GM12878 (cell line): Measurements from ENCODE around the gene NR6A1. TPM values are rescaled to one million over a fixed set of nuclear protein-coding genes. Genes with fewer than 3 reads are reported as not detected.

Source experiments
- ATAC-seq: fragments of 200-7000 bp; cut with Tn5 transposase; 3 replicates; pipeline ENCODE4 v1.9.1; 2020; ENCODE audit warnings: mild to moderate bottlenecking, moderate library complexity
- BruUV-seq: library from RNA; stranded (reverse); fragments of 400-500 nt; replicated peaks from 2 replicates; lab custom pipeline; 2021; lab: Mats Ljungman, UMichigan
- CTCF ChIA-PET: fragments of 300-600 bp; sonication (Branson Sonifier 250); formaldehyde crosslinking; extraction: SDS; loops from one replicate; lab custom pipeline; 2021; ENCODE audit warnings: inconsistent platforms; lab: Yijun Ruan, JAX
- POLR2A ChIA-PET: fragments of 350-600 bp; formaldehyde crosslinking; extraction: SDS; loops from one replicate; lab custom pipeline; 2021; ENCODE audit warnings: inconsistent platforms; lab: Charles Lee
- RAD21 ChIA-PET: fragments of 300-600 bp; sonication (Branson Sonifier 250); formaldehyde crosslinking; loops from one replicate; lab custom pipeline; 2023; ENCODE audit warnings: antibody characterized with exemption; ENCODE audit not compliant: unreplicated experiment; lab: Charles Lee
- SMC1A ChIA-PET: fragments of 300-600 bp; sonication (Branson Sonifier 250); formaldehyde crosslinking; loops from one replicate; lab custom pipeline; 2023; ENCODE audit not compliant: unreplicated experiment, uncharacterized antibody; lab: Charles Lee
- DNase-seq: peaks from one replicate; pipeline ENCODE4 v3.0.0-alpha.2; 2011; ENCODE audit warnings: low read depth, low spot score
- FAIRE-seq: peaks from 3 replicates; lab custom pipeline; 2011; peaks lifted over from hg19 to GRCh38; lab: Jason Lieb, UNC
- H2AFZ ChIP-seq: 2 replicates; pipeline ENCODE4 v1.6.0; 2011; ENCODE audit warnings: low read depth, low read length, control low read depth; ENCODE audit not compliant: control insufficient read depth
- H3K27ac ChIP-seq: 2 replicates; pipeline ENCODE4 v1.5.1; 2011; ENCODE audit warnings: control low read depth; ENCODE audit not compliant: control insufficient read depth, insufficient read depth
- H3K27me3 ChIP-seq, 2 experiments: replicated peaks in 1 of 2; 2 replicates each; pipeline versions ENCODE4 v1.6.0 to v1.6.1; 2011; ENCODE audit warnings: low read length in 1 of 2; ENCODE audit not compliant: control insufficient read depth in 2 of 2, insufficient read depth in 2 of 2
- H3K36me3 ChIP-seq, 2 experiments: 2 replicates each; pipeline ENCODE4 v1.5.1; 2011; ENCODE audit warnings: low read length in 1 of 2; ENCODE audit not compliant: control insufficient read depth in 2 of 2, insufficient read depth in 2 of 2
- H3K4me1 ChIP-seq: 2 replicates; pipeline ENCODE4 v1.6.1; 2011; ENCODE audit warnings: mild to moderate bottlenecking, low read length, moderate library complexity, mixed read lengths; ENCODE audit not compliant: control insufficient read depth, insufficient read depth
- H3K4me2 ChIP-seq: 2 replicates; pipeline ENCODE4 v1.6.0; 2011; ENCODE audit warnings: control low read depth; ENCODE audit not compliant: control insufficient read depth, insufficient read depth
- H3K4me3 ChIP-seq: fragments of 200-600 bp; sonication (generic); 2 replicates; pipeline ENCODE4 v1.5.1; 2016
- H3K79me2 ChIP-seq: 2 replicates; pipeline ENCODE4 v1.6.0; 2011; ENCODE audit warnings: low read length; ENCODE audit not compliant: control insufficient read depth, insufficient read depth
- H3K9ac ChIP-seq: 2 replicates; pipeline ENCODE4 v1.8.0; 2011; ENCODE audit warnings: low read length, control low read depth, mixed read lengths; ENCODE audit not compliant: control insufficient read depth, insufficient read depth
- H3K9me3 ChIP-seq: replicated peaks from 3 replicates; pipeline ENCODE4 v1.5.1; 2011; ENCODE audit warnings: mild to moderate bottlenecking, low read length; ENCODE audit not compliant: control insufficient read depth, insufficient read depth
- H4K20me1 ChIP-seq: 2 replicates; pipeline ENCODE4 v1.6.0; 2011; ENCODE audit not compliant: control insufficient read depth, insufficient read depth
- FOS ChIP-seq: IDR thresholded peaks from 3 replicates; pipeline ENCODE4 v1.6.1; 2011; ENCODE audit warnings: borderline replicate concordance; ENCODE audit not compliant: insufficient read length; ENCODE audit errors: extremely low read depth
- HDAC2 ChIP-seq: fragments of 200-600 bp; sonication (generic); IDR thresholded peaks from 2 replicates; pipeline ENCODE4 v1.6.1; 2017
- JUNB ChIP-seq: IDR thresholded peaks from 2 replicates; pipeline ENCODE4 v1.6.1; 2016; ENCODE audit warnings: antibody characterized with exemption, mild to moderate bottlenecking
- POLR2AphosphoS2 ChIP-seq: IDR thresholded peaks from 2 replicates; pipeline ENCODE4 v1.6.1; 2011; ENCODE audit warnings: low read depth, mild to moderate bottlenecking, low read length, improper control_type of control experiment, moderate library complexity
- RCOR1 ChIP-seq: conservative IDR thresholded peaks from 2 replicates; pipeline ENCODE4 v1.6.1; 2012; ENCODE audit warnings: low read depth, low read length, improper control_type of control experiment
- STAT3 ChIP-seq: IDR thresholded peaks from 2 replicates; pipeline ENCODE4 v1.6.1; 2011; ENCODE audit warnings: low read depth, low read length, improper control_type of control experiment
- YBX1 ChIP-seq: fragments of 450-650 bp; IDR thresholded peaks from 2 replicates; pipeline ENCODE4 v1.6.1; 2016; ENCODE audit warnings: antibody characterized with exemption
- ZNF207 ChIP-seq: fragments of 450-650 bp; IDR thresholded peaks from 2 replicates; pipeline ENCODE4 v1.6.1; 2014; ENCODE audit warnings: antibody characterized with exemption, mild to moderate bottlenecking, borderline replicate concordance
- WGBS: methylation state at CpG from one replicate; pipeline ENCODE4 v1.1.6; 2016; ENCODE audit warnings: low lambda C conversion rate; ENCODE audit not compliant: insufficient replicate concordance, insufficient coverage; ENCODE audit errors: missing lambda C conversion rate; 5-methylcytosine and 5-hydroxymethylcytosine counted together
- in situ Hi-C: fragments of 300-500 bp; cut with MboI; formaldehyde crosslinking; loops from 9 replicates; pipeline ENCODE4 v1.14.3; 2018; ENCODE audit warnings: mixed read lengths
- intact Hi-C: fragments of 100-400 bp; cut with micrococcal nuclease; formaldehyde crosslinking; loops from one replicate; pipeline ENCODE4 v1.14.2; 2022; ENCODE audit not compliant: unreplicated experiment
- polyA plus RNA-seq, 11 experiments: library from polyadenylated mRNA; depleted of rRNA in 4 of 11; unstranded in 6 of 11; stranded (reverse) in 5 of 11; fragments of >200 nt; fragmentation: Nextera tagmentation in 4 of 11; fragmentation: Illumina TruSeq in 1 of 11; extraction: Ambion mirVana in 4 of 11; extraction: Trizol in 1 of 11; gene quantifications; 1 replicate in 1 of 11; 2 replicates in 10 of 11; pipeline versions ENCODE4 v1.2.1 to v1.2.3, GENCODE V29; 2011 to 2016; ENCODE audit warnings: inconsistent platforms in 2 of 11, missing spikeins in 2 of 11, low read depth in 1 of 11
- total RNA-seq, 4 experiments: library from RNA; depleted of rRNA in 3 of 4; stranded (reverse); fragments of >200 nt in 3 of 4; fragmentation: Illumina TruSeq in 1 of 4; extraction: Trizol in 1 of 4; gene quantifications; 2 replicates each; pipeline versions ENCODE4 v1.2.1 to v1.2.3, GENCODE V29; 2013 to 2021

The NR6A1 gene
- total and polyA plus RNA-seq, 10 of the 15 experiments (the other 5 are each of a cell fraction or from before 2014, with no cell fraction given): 1.2 to 9.2 (median 4.6) TPM

DNA sequence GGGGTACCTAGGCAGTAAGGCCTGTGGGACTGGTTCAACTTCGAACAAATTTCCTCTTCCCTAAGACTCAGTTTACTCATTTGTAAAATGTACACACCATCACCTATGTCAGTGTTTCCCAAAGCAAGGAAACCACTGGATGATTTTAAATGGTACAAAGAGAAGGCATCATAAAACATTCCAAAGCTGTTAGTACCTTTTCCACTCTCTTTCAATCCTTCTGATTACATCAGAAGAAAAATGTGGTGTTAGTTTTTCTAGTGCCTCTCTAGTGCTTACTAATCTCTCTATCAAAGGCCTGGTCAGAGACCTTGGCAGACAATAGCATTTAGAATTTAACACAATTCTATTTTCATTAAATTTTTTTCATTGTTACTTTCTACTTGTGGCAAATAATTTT, 18.1 kb downstream of the NR6A1 start:
- Histone ChIP-seq H3K9ac (no peak overlapping the region), H4K20me1 (no peaks in the 10 kb centered on the region), H3K36me3 (no peaks in the 10 kb centered on the region), H3K79me2 (peaks cover 8% of the 10 kb centered on the region), H3K27me3 (no peaks in the 10 kb centered on the region), H3K4me2 (no peak overlapping the region), H3K4me3 (no peak overlapping the region), H3K27ac (no peak overlapping the region), H3K9me3 (no peaks in the 10 kb centered on the region), H3K4me1 (peaks cover 1% of the 10 kb centered on the region; the same call in 1 of the 2 replicates), H2AFZ (no peak overlapping the region)
- intact Hi-C loops: loop anchor here (5.0 kb wide), 1 partner anchor 36 kb away; no protein-coding TSS in a partner anchor
- CTCF ChIA-PET: interaction anchor here (1.1 to 4.9 kb wide), 5 partner anchors 10 to 41 kb away, joined by 3 to 45 read pairs (median 5); no protein-coding TSS in a partner anchor
- WGBS: 91% methylated on average over 1 of the region's 1 CpG
- no peak for TF ChIP-seq POLR2AphosphoS2
- TF ChIP-seq ZNF207: no peak
- no peak for TF ChIP-seq HDAC2
- no peak for TF ChIP-seq STAT3
- no peak for TF ChIP-seq FOS
- TF ChIP-seq RCOR1: no peak
- no peak for TF ChIP-seq YBX1
- TF ChIP-seq JUNB: no peak
- SMC1A ChIA-PET: interaction anchor here (0.8 to 3.2 kb wide), 6 partner anchors 9 to 197 kb away, joined by 3 to 21 read pairs (median 4); no protein-coding TSS in a partner anchor
- POLR2A ChIA-PET: interaction anchor here (0.9 to 1.1 kb wide), 2 partner anchors 10 to 12 kb away, joined by 3 to 4 read pairs; no protein-coding TSS in a partner anchor
- no peak for ATAC-seq
- BruUV-seq: no TSS peak
- DNase-seq: no peak
- RAD21 ChIA-PET: interaction anchor here (1.7 to 2.6 kb wide), 2 partner anchors 10 to 136 kb away, joined by 7 to 10 read pairs; no protein-coding TSS in a partner anchor
- FAIRE-seq: no peak
- in situ Hi-C loops: no loop called here
